Body of pancreas (tissue), 4 donors: ENCODE results near the gene ZNF783. TPM values are rescaled to one million over a fixed set of nuclear protein-coding genes. Genes with fewer than 3 reads are reported as not detected.

Experiments used
- ATAC-seq: fragments of 150-250 bp; one replicate; pipeline ENCODE4 v1.9.1; 2016
- DNase-seq, 4 donors: peaks; one replicate each; pipeline ENCODE4 v3.0.0-alpha.2; 2019
- H3K27ac ChIP-seq, 4 donors: fragments of 200-600 bp; sonication (generic); 1 replicate in 3 of 4; 2 replicates in 1 of 4; pipeline versions ENCODE4 v1.5.1 to v1.6.1; 2016 to 2019; ENCODE audit warnings: mild to moderate bottlenecking in 1 of 4, mixed read lengths in 1 of 4, moderate library complexity in 1 of 4
- H3K27me3 ChIP-seq, 2 donors: fragments of 200-600 bp; sonication (generic); one replicate each; pipeline ENCODE4 v1.6.0; 2016; ENCODE audit warnings: mild to moderate bottlenecking in 1 of 2
- H3K36me3 ChIP-seq, 2 donors: fragments of 200-600 bp; sonication (generic); replicated peaks in 1 of 2; 2 replicates each; pipeline ENCODE4 v1.5.1; 2016; ENCODE audit warnings: low read depth in 2 of 2; ENCODE audit not compliant: insufficient read depth in 1 of 2
- H3K4me1 ChIP-seq: fragments of 200-600 bp; sonication (generic); one replicate; pipeline ENCODE4 v1.6.0; 2016
- H3K4me3 ChIP-seq, 2 donors: fragments of 200-600 bp; sonication (generic); 1 replicate in 1 of 2; 2 replicates in 1 of 2; pipeline ENCODE4 v1.5.1; 2016 to 2019
- H3K9me3 ChIP-seq, 3 donors: fragments of 200-600 bp; sonication (generic); 1 replicate in 2 of 3; 2 replicates in 1 of 3; pipeline ENCODE4 v1.5.1; 2016
- POLR2A ChIP-seq, 3 donors: fragments of 450-650 bp; IDR thresholded peaks; one replicate each; pipeline ENCODE4 v1.6.1; 2016; ENCODE audit warnings: antibody characterized with exemption in 3 of 3, mild to moderate bottlenecking in 2 of 3
- WGBS, 2 donors: methylation state at CpG; one replicate each; pipeline ENCODE4 v1.1.5; 2017; 5-methylcytosine and 5-hydroxymethylcytosine counted together
- intact Hi-C: fragments of 100-400 bp; cut with DNase I; formaldehyde crosslinking; loops from one replicate; pipeline ENCODE4 v1.15.1; 2023
- total RNA-seq, 2 donors: library from RNA; depleted of rRNA; stranded (reverse); fragments of >200 nt; gene quantifications; one replicate each; pipeline ENCODE4 v1.1.0, GENCODE V29; 2016
- TF ChIP-seq, protein P1 (sequence below), 7 experiments: fragments of 450-650 bp in 4 of 7; fragments of 200-600 bp in 3 of 7; sonication (generic) in 3 of 7; IDR thresholded peaks; one replicate each; pipeline ENCODE4 v1.5.1; 2016 to 2019; ENCODE audit warnings: antibody characterized with exemption in 7 of 7

The ZNF783 gene
- total RNA-seq, 2 donors from 2014 or later: 12.5 to 17.5 TPM

DNA sequence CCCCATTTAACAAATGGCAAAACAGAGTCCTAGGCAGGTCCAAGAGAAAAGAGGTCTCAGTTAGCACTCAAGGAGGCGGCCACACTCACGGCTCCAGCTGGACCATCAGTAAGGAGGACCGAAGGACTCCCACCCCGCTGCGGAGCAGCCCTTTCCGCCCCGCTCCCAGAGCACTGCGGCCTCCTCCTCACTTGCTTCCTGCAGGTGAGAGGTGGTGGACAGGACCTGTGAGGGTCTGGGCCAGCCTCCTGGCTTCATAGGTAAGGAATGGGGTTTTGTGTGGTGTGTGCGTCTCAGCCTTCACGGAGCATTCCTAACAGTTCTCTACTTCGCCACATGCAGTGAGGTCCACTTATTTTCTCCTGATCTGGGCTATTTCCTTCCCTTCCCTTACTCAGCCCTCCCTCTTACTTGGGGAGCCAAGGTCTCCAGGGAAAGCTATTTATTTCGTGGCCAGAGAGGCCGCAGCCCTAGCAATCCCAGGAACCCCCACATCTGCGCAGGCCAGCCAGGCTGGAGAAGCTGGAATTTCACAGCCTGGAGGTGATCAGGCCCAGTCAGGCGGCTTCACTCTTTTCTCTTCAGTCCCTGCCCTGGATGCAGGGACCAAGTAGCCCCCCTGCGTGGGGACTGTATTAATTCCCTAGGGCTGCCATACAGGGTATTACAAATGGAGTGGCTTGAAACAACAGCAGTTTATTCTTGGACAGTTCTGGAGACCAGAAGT lies 45.9 kb downstream of the ZNF783 start:
- H3K4me1 ChIP-seq: no peaks in the 10 kb centered on the region
- ATAC-seq (no peak), DNase-seq (no peak)
- H3K27me3 ChIP-seq: no peaks in the 10 kb centered on the region
- no peaks in the 10 kb centered on the region for H3K36me3 ChIP-seq
- 82% methylated on average over 15 to 16 of the region's 16 CpGs for WGBS, 2 donors
- no peak overlapping the region for H3K4me3 ChIP-seq
- no peak overlapping the region for H3K27ac ChIP-seq
- intact Hi-C loops: no loop called here
- H3K9me3 ChIP-seq: no peaks in the 10 kb centered on the region
- no peak for TF ChIP-seq POLR2A (IDR thresholded peaks at IDR 0.05)
- TF ChIP-seq, protein P1, sequence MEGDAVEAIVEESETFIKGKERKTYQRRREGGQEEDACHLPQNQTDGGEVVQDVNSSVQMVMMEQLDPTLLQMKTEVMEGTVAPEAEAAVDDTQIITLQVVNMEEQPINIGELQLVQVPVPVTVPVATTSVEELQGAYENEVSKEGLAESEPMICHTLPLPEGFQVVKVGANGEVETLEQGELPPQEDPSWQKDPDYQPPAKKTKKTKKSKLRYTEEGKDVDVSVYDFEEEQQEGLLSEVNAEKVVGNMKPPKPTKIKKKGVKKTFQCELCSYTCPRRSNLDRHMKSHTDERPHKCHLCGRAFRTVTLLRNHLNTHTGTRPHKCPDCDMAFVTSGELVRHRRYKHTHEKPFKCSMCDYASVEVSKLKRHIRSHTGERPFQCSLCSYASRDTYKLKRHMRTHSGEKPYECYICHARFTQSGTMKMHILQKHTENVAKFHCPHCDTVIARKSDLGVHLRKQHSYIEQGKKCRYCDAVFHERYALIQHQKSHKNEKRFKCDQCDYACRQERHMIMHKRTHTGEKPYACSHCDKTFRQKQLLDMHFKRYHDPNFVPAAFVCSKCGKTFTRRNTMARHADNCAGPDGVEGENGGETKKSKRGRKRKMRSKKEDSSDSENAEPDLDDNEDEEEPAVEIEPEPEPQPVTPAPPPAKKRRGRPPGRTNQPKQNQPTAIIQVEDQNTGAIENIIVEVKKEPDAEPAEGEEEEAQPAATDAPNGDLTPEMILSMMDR (IDR thresholded peaks at IDR 0.05): no peak

DNA sequence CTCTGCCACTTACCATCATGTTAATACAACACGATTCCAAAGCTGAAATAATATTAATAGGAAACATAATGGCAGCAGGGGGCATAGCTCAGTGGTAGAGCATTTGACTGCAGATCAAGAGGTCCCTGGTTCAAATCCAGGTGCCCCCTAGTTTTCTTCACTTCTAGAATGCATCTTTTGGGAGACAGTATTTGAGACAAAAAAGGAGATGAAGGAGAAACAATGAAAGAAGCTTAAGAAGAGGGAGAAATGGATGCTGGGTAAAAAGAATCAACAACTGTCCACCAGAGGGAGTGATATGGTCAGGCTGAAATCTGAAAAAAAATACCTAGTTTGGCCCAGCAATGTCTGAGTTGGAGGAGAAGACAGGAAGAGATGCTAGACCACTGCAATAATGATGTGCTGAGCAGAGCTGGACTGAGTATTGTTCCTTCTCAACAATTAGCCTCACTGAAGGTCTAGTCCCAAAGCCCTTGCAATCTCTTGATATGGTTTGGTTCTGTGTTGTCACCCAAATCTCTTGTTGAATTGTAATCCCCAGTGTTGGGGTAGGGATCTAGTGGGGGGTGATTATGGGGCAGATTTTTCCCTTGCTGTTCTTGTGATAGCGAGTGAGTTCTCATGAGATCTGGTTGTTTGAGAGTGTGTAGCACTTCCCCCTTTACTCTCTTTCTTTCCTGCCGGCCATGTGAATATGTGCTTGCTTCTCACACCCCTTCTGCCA lies 48.3 kb downstream of the ZNF783 start:
- Histone ChIP-seq H3K4me1 (no peaks in the 10 kb centered on the region), H3K27ac (no peak overlapping the region), H3K9me3 (no peaks in the 10 kb centered on the region), H3K36me3 (no peaks in the 10 kb centered on the region), H3K4me3 (no peak overlapping the region), H3K27me3 (no peaks in the 10 kb centered on the region)
- DNase-seq: peak in 1 of 4 donors; percentile 6
- peak; percentile 70 for ATAC-seq
- intact Hi-C loops: no loop called here
- 68 to 80% methylated on average over 3 of the region's 3 CpGs for WGBS, 2 donors
- TF ChIP-seq POLR2A (IDR thresholded peaks at IDR 0.05): no peak
- TF ChIP-seq, protein P1 (IDR thresholded peaks at IDR 0.05): peak; percentile 20 to 66 (median 49)

DNA sequence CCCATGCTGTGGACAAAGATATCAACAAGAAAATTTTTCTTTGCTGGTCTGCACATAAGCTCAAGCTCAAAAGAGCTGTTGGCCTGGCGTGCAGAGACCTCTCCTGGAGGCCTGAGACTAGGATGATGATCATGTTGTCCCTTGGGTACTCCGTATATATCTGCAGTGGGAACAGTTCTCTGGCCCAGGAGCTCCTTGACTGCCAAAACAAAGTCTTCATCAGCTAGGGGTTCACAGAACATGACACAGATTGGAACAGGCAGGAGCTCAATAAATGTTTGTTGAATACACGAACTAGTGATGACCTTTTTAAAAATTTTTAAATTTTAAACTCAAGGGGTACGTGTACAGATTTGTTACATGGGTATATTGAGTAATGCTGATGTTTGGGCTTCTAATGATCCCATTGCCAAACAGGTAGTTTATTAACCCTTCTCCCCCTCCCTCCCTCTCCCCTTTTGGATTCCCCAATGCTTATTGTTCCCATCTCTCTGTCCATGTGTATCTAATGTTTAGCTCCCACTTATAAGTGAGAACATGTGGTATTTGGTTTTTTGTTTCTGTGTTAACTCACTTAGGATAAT lies 49.1 kb downstream of the ZNF783 start:
- ATAC-seq: no peak
- no peaks in the 10 kb centered on the region for H3K36me3 ChIP-seq
- H3K9me3 ChIP-seq: no peaks in the 10 kb centered on the region
- H3K4me1 ChIP-seq: no peaks in the 10 kb centered on the region
- intact Hi-C loops: no loop called here
- no peak overlapping the region for H3K27ac ChIP-seq
- H3K27me3 ChIP-seq: no peaks in the 10 kb centered on the region
- no peak overlapping the region for H3K4me3 ChIP-seq
- no peak for DNase-seq
- 66 to 77% methylated on average over 4 of the region's 4 CpGs for WGBS, 2 donors
- TF ChIP-seq POLR2A (IDR thresholded peaks at IDR 0.05): no peak
- TF ChIP-seq, protein P1 (IDR thresholded peaks at IDR 0.05): no peak

DNA sequence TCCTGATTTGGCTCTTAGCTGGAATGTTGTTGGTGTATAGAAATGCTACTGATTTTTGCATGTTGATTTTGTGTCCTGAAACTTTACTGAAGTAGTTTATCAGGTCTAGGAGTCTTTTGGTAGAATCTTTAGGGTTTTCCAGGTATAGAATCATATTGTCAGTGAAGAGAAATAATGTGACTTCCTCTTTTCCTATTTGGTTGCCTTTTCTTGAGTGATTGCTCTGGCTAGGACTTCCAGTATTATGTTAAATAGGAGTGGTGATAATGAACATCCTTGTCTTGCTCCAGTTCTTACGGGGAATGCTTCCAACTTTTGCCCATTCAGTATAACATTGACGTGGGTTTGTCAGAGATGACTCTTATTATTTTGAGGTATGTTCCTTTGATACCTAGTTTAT lies 52.0 kb downstream of the ZNF783 start:
- H3K27me3 ChIP-seq: peaks cover 0 to 3% of the 10 kb centered on the region in 2 donors
- WGBS, 2 donors: 48 to 68% methylated on average over 2 of the region's 2 CpGs
- no peak for DNase-seq
- H3K4me3 ChIP-seq: no peak overlapping the region
- intact Hi-C loops: no loop called here
- TF ChIP-seq, protein P1 (IDR thresholded peaks at IDR 0.05): no peak
- TF ChIP-seq POLR2A (IDR thresholded peaks at IDR 0.05): no peak
- ATAC-seq: no peak
- H3K27ac ChIP-seq: no peak overlapping the region
- H3K36me3 ChIP-seq: no peaks in the 10 kb centered on the region
- H3K4me1 ChIP-seq: no peaks in the 10 kb centered on the region
- H3K9me3 ChIP-seq: no peaks in the 10 kb centered on the region
